ENCODE data around the gene NLN.
"Not testable (repeated sequence)": the region's sequence is repeated elsewhere in the genome, so short reads cannot be mapped to it uniquely, and the experiment has no call there.

The NLN gene

DNA sequence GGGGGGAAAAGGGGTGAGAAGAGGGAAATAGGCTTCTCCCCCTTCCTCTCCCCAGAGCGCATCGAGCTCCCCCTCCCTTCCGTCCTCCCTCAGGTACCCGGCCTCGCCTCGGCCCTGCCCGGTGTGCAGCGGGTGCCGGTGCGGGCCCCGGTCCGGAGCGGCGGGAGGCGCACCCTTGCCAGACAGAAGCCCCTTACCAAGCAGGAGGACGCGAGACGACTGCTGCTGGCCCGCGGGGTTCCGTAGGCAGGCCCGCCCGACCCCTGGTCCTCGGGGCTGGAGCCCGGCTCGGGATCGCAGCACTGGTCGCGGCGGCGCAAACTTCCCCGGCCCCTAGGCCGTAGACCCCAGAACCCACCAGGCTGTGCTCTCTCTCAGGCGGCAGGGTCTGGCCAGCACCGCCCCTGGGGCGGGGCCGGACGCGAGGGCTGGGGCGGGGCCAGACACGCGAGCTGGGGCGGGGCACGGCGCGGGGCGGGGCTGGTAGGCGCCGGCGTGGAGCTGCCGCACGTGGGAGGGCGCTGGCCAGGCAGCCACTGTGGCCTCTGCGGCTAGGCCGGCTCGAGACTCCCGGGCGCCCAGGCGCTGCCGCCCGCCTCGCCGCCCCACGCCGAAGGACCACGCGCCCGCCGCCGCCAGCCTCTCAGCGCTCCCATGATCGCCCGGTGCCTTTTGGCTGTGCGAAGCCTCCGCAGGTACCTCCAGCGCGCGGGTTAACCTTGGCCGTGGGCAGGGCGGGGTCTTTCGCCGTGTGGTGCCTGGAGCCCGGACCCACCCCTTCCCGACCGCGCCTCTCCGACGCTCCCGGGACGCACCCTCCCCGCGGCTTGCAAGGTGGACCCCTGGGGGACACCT is at the start of gene NLN, which contains the start of gene SGTB:
TSS of gene NLN (plus strand) at position 486 of the 855 bp plus-strand sequence. CDS start at position 655, 169 bp downstream.
TSS of gene SGTB (minus strand) at position 390 of the 855 bp plus-strand sequence. CDS start 1,302 bp downstream, outside the sequence.
- peak within 1 kb of the TSS; percentile 54 for H3K27ac ChIP-seq (ENCODE audit: low read length)
- H3K9me3 ChIP-seq (ENCODE audit: control insufficient read depth in 1 of 2, low read length in 2 of 2): no peaks in the 10 kb centered on the region
- H3K4me1 ChIP-seq (ENCODE audit: control insufficient read depth in 1 of 2, insufficient read depth in 2 of 2, low read length in 2 of 2): peaks cover 0 to 14% of the 10 kb centered on the region in 2 donors
- peaks cover 0 to 4% of the 10 kb centered on the region in 2 donors for H3K36me3 ChIP-seq (ENCODE audit: control insufficient read depth in 1 of 2, insufficient read depth in 2 of 2, low read length in 2 of 2)
- peak within 1 kb of the TSS; percentile 88 to 99 for H3K4me3 ChIP-seq (ENCODE audit: low read depth in 1 of 2, low read length in 2 of 2)
- H3K27me3 ChIP-seq (ENCODE audit: low read depth, low read length): no peaks in the 10 kb centered on the region

DNA sequence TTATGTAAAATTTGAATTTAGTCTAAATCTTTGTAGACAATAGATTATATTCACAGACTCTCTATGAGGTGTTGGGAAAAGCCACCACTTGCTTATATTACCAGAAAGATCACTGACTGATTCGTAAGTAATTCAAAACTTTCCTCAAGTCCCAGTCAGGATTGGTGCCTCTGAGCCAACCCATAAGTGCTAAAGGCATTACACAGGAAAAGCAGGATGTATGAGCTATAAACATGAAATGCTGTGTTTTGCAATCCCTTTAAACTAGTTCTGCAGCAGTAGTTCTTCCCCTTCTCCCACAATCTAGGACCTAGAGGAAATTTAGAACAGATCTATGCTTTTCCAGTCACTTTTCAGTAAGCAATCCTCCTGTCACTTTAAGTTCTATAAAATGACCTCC is 49.2 kb upstream of the NLN start:
- Histone ChIP-seq H3K4me3 (ENCODE audit: low read depth in 1 of 2, low read length in 2 of 2) (no peak overlapping the region), H3K36me3 (ENCODE audit: control insufficient read depth in 1 of 2, insufficient read depth in 2 of 2, low read length in 2 of 2) (peaks cover 9 to 23% of the 10 kb centered on the region in 2 donors), H3K27me3 (ENCODE audit: low read depth, low read length) (no peaks in the 10 kb centered on the region), H3K9me3 (ENCODE audit: control insufficient read depth in 1 of 2, low read length in 2 of 2) (no peaks in the 10 kb centered on the region), H3K4me1 (ENCODE audit: control insufficient read depth in 1 of 2, insufficient read depth in 2 of 2, low read length in 2 of 2) (no peaks in the 10 kb centered on the region), H3K27ac (ENCODE audit: low read length) (no peak overlapping the region)

DNA sequence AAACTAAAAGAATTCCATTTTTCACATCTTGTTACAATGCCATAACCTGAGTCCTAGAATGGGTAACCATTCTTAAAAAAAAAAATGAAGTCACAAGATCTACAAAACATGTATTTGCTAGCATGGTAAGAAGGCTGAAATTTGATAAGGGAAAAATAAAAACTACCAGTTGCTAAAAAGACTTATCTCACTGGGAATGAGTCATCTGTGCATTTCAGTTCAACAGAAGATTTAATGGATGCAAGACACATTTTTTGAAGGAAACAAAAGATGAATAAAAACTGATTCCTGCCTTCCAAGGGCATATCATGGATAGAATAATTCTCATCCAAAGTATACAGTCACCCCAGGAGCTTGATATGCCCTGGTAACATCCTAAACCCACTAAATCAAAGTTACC is 47.3 kb upstream of the NLN start:
- Histone ChIP-seq H3K27me3 (ENCODE audit: low read depth, low read length) (no peaks in the 10 kb centered on the region), H3K36me3 (ENCODE audit: control insufficient read depth in 1 of 2, insufficient read depth in 2 of 2, low read length in 2 of 2) (peaks cover 9 to 23% of the 10 kb centered on the region in 2 donors), H3K4me3 (ENCODE audit: low read depth in 1 of 2, low read length in 2 of 2) (no peak overlapping the region), H3K27ac (ENCODE audit: low read length) (no peak overlapping the region), H3K4me1 (ENCODE audit: control insufficient read depth in 1 of 2, insufficient read depth in 2 of 2, low read length in 2 of 2) (no peaks in the 10 kb centered on the region), H3K9me3 (ENCODE audit: control insufficient read depth in 1 of 2, low read length in 2 of 2) (no peaks in the 10 kb centered on the region)

DNA sequence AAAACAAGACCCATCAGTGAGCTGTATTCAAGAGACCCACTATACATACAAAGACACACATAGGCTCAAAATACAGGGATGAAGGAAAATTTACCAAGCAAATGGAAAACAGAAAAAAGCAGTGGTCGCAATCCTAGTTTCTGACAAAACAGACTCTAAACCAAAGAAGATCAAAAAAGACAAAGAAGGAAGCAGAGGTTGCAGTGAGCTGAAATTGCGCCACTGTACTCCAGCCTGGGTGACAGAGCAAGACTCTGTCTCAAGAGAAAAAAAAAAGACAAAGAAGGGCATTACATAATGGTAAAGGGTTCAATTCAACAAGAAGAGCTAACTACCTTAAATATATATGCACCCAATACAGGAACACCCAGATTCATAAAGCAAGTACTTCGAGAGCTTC is 45.9 kb upstream of the NLN start:
- not testable (repeated sequence) for H3K27me3 ChIP-seq (ENCODE audit: low read depth, low read length); H3K4me1 ChIP-seq (ENCODE audit: control insufficient read depth in 1 of 2, insufficient read depth in 2 of 2, low read length in 2 of 2); H3K27ac ChIP-seq (ENCODE audit: low read length); H3K9me3 ChIP-seq (ENCODE audit: control insufficient read depth in 1 of 2, low read length in 2 of 2); H3K4me3 ChIP-seq (ENCODE audit: low read depth in 1 of 2, low read length in 2 of 2)
- peaks cover 3 to 25% of the 10 kb centered on the region in 2 donors for H3K36me3 ChIP-seq (ENCODE audit: control insufficient read depth in 1 of 2, insufficient read depth in 2 of 2, low read length in 2 of 2)

DNA sequence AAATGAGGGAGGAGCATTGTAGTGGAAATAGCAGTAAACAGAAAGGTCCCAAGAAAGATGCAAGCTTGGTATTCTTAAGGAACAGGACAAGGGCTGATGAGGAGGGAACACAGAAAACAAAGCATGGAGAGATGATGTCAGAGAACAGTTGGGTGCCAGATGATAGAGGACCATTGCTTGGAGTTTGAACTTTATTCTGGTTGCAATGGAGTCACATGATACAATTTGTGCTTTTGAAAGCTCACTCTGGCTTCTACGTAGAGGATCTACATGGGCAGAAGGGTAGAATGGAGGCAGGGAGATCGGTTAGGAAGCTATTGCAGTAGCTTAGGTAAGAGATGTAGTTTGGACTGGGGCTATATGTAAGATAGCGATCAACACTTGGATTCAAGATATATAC is 39.9 kb upstream of the NLN start:
- H3K36me3 ChIP-seq (ENCODE audit: control insufficient read depth in 1 of 2, insufficient read depth in 2 of 2, low read length in 2 of 2): peaks cover 0 to 27% of the 10 kb centered on the region in 2 donors
- H3K27me3 ChIP-seq (ENCODE audit: low read depth, low read length): no peaks in the 10 kb centered on the region
- H3K4me1 ChIP-seq (ENCODE audit: control insufficient read depth in 1 of 2, insufficient read depth in 2 of 2, low read length in 2 of 2): no peaks in the 10 kb centered on the region
- no peaks in the 10 kb centered on the region for H3K9me3 ChIP-seq (ENCODE audit: control insufficient read depth in 1 of 2, low read length in 2 of 2)
- H3K27ac ChIP-seq (ENCODE audit: low read length): no peak overlapping the region
- no peak overlapping the region for H3K4me3 ChIP-seq (ENCODE audit: low read depth in 1 of 2, low read length in 2 of 2)

DNA sequence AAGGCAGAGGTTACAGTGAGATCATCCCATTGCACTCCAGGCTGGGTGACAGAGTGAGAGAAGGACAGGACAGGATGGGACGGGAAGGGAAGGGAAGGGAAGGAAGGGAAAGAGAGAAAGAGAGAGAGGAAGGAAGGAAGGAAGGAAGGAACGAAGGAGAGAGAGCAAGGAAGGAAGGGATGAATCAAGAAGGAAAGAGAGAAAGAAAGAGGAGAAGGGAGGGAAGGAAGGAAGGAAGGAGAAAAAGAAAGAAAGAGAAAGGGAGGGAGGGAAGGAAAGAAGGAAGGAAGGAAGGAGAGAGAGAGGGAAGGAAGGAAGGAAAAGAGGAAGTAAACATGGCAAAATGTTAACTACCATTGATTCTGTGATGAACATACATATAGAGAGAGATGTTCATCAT is 28.9 kb upstream of the NLN start:
- Histone ChIP-seq H3K4me3 (ENCODE audit: low read depth in 1 of 2, low read length in 2 of 2) (no peak overlapping the region), H3K27ac (ENCODE audit: low read length) (no peak overlapping the region), H3K27me3 (ENCODE audit: low read depth, low read length) (no peaks in the 10 kb centered on the region), H3K9me3 (ENCODE audit: control insufficient read depth in 1 of 2, low read length in 2 of 2) (no peaks in the 10 kb centered on the region), H3K4me1 (ENCODE audit: control insufficient read depth in 1 of 2, insufficient read depth in 2 of 2, low read length in 2 of 2) (peaks cover 0 to 3% of the 10 kb centered on the region in 2 donors), H3K36me3 (ENCODE audit: control insufficient read depth in 1 of 2, insufficient read depth in 2 of 2, low read length in 2 of 2) (no peaks in the 10 kb centered on the region)

DNA sequence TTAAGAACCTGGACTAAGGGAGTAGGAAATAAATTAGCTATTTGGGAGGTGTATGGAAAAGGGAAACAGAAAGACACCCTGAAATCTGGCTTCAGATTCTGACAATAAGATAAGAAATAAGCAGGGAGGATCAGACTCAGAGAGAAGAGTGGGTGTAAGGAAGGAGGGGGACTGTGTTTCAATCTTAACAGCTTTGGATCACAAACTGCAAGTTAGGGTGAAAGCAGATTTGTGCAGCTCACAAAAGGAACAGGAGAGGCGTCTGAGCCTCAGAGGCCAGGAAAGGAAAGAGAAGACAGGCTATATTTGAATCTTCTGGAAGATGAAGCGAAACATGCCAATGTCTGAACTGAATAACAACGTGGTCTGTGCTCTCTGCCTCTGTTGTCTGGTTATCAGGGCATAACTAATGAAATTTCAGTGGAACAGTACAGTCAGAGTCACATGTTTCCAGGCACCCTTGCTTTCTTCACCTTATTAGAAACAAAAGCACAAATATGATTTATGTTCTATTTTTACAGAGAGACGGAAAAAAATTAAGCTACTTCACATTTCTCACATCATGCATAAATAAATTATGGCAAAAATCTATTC is 26.7 kb upstream of the NLN start:
- no peaks in the 10 kb centered on the region for H3K9me3 ChIP-seq (ENCODE audit: control insufficient read depth in 1 of 2, low read length in 2 of 2)
- H3K36me3 ChIP-seq (ENCODE audit: control insufficient read depth in 1 of 2, insufficient read depth in 2 of 2, low read length in 2 of 2): peaks cover 0 to 3% of the 10 kb centered on the region in 2 donors
- H3K4me3 ChIP-seq (ENCODE audit: low read depth in 1 of 2, low read length in 2 of 2): no peak overlapping the region
- peaks cover 0 to 3% of the 10 kb centered on the region in 2 donors for H3K4me1 ChIP-seq (ENCODE audit: control insufficient read depth in 1 of 2, insufficient read depth in 2 of 2, low read length in 2 of 2)
- H3K27ac ChIP-seq (ENCODE audit: low read length): no peak overlapping the region
- no peaks in the 10 kb centered on the region for H3K27me3 ChIP-seq (ENCODE audit: low read depth, low read length)

DNA sequence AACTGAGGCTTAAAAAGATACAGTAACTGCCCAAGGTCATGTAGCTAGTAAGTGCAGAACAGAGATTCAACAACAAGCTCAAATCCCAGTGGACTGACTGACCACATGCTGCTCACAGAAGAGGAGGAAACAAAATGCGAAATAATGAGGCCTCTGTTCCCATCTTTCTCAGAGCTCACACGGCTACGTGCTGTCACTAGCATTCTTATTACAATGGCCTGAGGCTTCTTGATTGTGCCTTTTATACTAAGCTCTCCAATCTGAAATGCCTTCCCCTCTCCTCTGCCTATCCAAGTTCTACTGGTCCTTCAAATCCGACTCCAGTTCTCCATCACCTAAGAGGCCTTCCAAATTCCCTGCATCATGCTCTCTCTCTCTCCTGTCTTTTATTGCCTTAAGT is 26.1 kb upstream of the NLN start:
- H3K27ac ChIP-seq (ENCODE audit: low read length): no peak overlapping the region
- no peak overlapping the region for H3K4me3 ChIP-seq (ENCODE audit: low read depth in 1 of 2, low read length in 2 of 2)

DNA sequence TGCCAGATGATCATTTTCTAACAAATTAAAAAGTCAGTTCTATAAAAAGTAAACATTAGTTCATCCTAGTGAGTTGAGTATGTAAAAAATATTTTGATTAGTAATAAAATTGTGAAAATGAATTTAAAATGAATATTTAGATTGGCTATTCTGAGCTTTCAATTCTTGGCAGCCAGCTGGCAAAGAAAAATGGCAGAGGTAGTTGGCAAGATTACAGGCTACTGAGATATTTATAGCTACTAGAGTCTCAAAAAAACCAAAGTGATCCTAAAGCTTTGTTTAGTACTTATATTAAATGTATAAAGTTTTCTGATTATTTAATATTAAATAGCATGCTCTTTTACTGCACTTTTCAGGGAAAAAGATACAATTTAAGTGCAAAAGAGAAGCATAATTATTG is 25.1 kb upstream of the NLN start:
- peaks cover 0 to 3% of the 10 kb centered on the region in 2 donors for H3K4me1 ChIP-seq (ENCODE audit: control insufficient read depth in 1 of 2, insufficient read depth in 2 of 2, low read length in 2 of 2)
- H3K36me3 ChIP-seq (ENCODE audit: control insufficient read depth in 1 of 2, insufficient read depth in 2 of 2, low read length in 2 of 2): peaks cover 0 to 3% of the 10 kb centered on the region in 2 donors
- no peak overlapping the region for H3K4me3 ChIP-seq (ENCODE audit: low read depth in 1 of 2, low read length in 2 of 2)
- no peaks in the 10 kb centered on the region for H3K9me3 ChIP-seq (ENCODE audit: control insufficient read depth in 1 of 2, low read length in 2 of 2)
- no peaks in the 10 kb centered on the region for H3K27me3 ChIP-seq (ENCODE audit: low read depth, low read length)
- H3K27ac ChIP-seq (ENCODE audit: low read length): no peak overlapping the region

More for the DNA sequence above, 26.1 kb upstream of the NLN start:
- Histone ChIP-seq H3K4me1 (ENCODE audit: control insufficient read depth in 1 of 2, insufficient read depth in 2 of 2, low read length in 2 of 2) (peaks cover 0 to 3% of the 10 kb centered on the region in 2 donors), H3K9me3 (ENCODE audit: control insufficient read depth in 1 of 2, low read length in 2 of 2) (no peaks in the 10 kb centered on the region), H3K27me3 (ENCODE audit: low read depth, low read length) (no peaks in the 10 kb centered on the region), H3K36me3 (ENCODE audit: control insufficient read depth in 1 of 2, insufficient read depth in 2 of 2, low read length in 2 of 2) (peaks cover 0 to 3% of the 10 kb centered on the region in 2 donors)

DNA sequence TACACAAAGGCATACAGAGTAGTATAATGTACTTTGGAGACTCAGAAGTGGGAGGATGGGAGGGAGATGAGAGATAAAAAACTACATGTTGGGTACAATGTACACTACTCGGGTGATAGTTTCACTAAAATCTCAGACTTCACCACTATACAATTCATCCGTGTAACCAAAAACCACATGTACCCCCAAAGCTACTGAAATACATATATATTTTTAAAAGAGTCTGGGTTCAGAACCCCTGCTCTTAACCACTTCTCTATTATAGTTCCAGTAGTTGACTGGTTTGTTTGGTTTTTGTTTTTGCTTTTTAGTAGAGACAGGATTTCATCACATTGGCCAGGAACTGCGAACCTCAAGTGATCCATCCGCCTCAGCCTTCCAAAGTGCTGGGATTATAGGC is 22.7 kb upstream of the NLN start:
- H3K27me3 ChIP-seq (ENCODE audit: low read depth, low read length): no peaks in the 10 kb centered on the region
- no peak overlapping the region for H3K27ac ChIP-seq (ENCODE audit: low read length)
- H3K36me3 ChIP-seq (ENCODE audit: control insufficient read depth in 1 of 2, insufficient read depth in 2 of 2, low read length in 2 of 2): peaks cover 0 to 17% of the 10 kb centered on the region in 2 donors
- peaks cover 0 to 3% of the 10 kb centered on the region in 2 donors for H3K4me1 ChIP-seq (ENCODE audit: control insufficient read depth in 1 of 2, insufficient read depth in 2 of 2, low read length in 2 of 2)
- no peak overlapping the region for H3K4me3 ChIP-seq (ENCODE audit: low read depth in 1 of 2, low read length in 2 of 2)
- H3K9me3 ChIP-seq (ENCODE audit: control insufficient read depth in 1 of 2, low read length in 2 of 2): no peaks in the 10 kb centered on the region

DNA sequence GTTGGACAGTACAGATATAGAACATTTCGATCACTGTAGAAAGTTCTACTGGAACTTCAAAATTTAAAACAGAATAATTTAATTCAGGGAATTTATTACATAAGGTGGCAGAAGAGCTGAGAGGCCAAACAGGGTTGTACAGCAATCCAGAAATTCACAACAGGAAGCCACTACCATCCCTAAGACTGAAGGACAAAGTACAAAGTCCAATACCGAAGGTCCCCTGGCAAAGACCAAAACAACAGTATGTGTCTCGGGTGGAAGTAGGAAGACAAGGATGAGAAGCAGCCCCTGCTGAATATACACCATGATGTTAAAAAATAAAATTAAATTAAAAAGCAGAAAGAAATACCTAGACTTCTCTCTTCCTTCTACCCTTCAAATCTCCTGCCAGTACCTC is 20.0 kb upstream of the NLN start:
- H3K36me3 ChIP-seq (ENCODE audit: control insufficient read depth in 1 of 2, insufficient read depth in 2 of 2, low read length in 2 of 2): peaks cover 0 to 17% of the 10 kb centered on the region in 2 donors
- no peak overlapping the region for H3K27ac ChIP-seq (ENCODE audit: low read length)
- H3K4me3 ChIP-seq (ENCODE audit: low read depth in 1 of 2, low read length in 2 of 2): no peak overlapping the region
- no peaks in the 10 kb centered on the region for H3K4me1 ChIP-seq (ENCODE audit: control insufficient read depth in 1 of 2, insufficient read depth in 2 of 2, low read length in 2 of 2)
- H3K27me3 ChIP-seq (ENCODE audit: low read depth, low read length): no peaks in the 10 kb centered on the region
- H3K9me3 ChIP-seq (ENCODE audit: control insufficient read depth in 1 of 2, low read length in 2 of 2): no peaks in the 10 kb centered on the region

Data from muscle layer of duodenum (tissue), 2 donors.